OCI-LY1 (cell line): Measurements from ENCODE around the gene CHKA.

Source experiments
- CTCF ChIP-seq: fragments of 200-600 bp; sonication (generic), shearing (Covaris generic); IDR thresholded peaks from 2 replicates; pipeline ENCODE4 v1.5.1; 2017; ENCODE audit warnings: mild to moderate bottlenecking, antibody characterized with exemption, low read length, moderate library complexity, mixed read lengths
- EZH2 ChIP-seq: fragments of 200-600 bp; sonication (generic), shearing (Covaris generic); IDR thresholded peaks from 2 replicates; pipeline ENCODE4 v1.8.0; 2017; ENCODE audit warnings: borderline replicate concordance, mixed run types, mild to moderate bottlenecking, antibody characterized with exemption, low read length, moderate library complexity, mixed read lengths

- TF ChIP-seq CTCF, result no peak
- no peak for TF ChIP-seq EZH2
These were observed 68.9 kb downstream of the CHKA start for GRCh38 chr11:68052137-68052873.
